GM10266 (cell line): ENCODE measurements around the gene CLASP2.
"Not testable (repeated sequence)": the region's sequence is repeated elsewhere in the genome, so short reads cannot be mapped to it uniquely, and the experiment has no call there.

Experiments used
- DNase-seq: peaks from one replicate; pipeline ENCODE4 v3.0.0; 2012; ENCODE audit errors: extremely low spot score
- TF ChIP-seq, protein P1 (sequence below): IDR thresholded peaks from 2 replicates; pipeline ENCODE4 v1.5.1; 2012; ENCODE audit warnings: mild to moderate bottlenecking, low read depth; ENCODE audit not compliant: control insufficient read depth, insufficient read depth; ENCODE audit errors: missing control alignments

The CLASP2 gene

DNA sequence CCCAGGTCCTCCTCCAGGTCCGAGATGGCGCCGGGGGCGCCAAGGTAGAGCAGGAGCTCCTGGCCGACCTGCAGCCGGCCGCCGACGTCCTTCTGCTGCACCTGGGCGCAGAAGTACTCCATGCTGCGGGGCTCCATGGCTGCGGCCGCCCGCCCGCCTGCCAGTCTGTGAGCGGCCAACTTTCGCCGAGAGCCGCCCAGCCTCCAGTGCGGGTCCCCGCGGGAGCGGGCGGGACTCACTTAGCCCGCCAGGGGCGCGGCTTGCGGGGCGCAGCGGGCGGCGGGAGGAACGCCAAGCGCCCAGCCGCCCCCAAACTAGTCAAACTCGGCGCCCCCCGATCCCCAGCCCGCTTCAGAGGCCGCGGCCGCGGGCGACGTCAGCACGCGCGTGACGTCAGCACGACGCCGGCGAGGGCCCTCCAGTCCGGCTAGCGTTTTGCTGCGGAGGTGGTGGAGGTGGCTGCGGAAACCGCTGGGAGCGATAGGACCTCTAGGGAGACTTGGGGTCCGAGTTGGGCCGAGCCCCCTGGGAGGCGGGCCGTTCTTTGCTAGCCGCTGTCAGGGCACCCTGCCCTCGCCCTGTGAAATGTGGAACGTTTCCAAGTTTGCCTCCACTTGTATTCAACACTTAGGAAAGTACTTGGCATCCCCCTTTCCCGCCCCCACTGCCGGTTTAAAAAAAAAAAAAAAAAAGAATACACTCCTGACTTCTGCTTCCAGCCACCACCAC is at the start of gene CLASP2:
TSS of gene CLASP2 (minus strand) at position 389 of the 729 bp plus-strand sequence. CDS start at position 137, 252 bp downstream.
- TF ChIP-seq, protein P1, sequence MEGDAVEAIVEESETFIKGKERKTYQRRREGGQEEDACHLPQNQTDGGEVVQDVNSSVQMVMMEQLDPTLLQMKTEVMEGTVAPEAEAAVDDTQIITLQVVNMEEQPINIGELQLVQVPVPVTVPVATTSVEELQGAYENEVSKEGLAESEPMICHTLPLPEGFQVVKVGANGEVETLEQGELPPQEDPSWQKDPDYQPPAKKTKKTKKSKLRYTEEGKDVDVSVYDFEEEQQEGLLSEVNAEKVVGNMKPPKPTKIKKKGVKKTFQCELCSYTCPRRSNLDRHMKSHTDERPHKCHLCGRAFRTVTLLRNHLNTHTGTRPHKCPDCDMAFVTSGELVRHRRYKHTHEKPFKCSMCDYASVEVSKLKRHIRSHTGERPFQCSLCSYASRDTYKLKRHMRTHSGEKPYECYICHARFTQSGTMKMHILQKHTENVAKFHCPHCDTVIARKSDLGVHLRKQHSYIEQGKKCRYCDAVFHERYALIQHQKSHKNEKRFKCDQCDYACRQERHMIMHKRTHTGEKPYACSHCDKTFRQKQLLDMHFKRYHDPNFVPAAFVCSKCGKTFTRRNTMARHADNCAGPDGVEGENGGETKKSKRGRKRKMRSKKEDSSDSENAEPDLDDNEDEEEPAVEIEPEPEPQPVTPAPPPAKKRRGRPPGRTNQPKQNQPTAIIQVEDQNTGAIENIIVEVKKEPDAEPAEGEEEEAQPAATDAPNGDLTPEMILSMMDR = no peak
- DNase-seq = peak; percentile 87

DNA sequence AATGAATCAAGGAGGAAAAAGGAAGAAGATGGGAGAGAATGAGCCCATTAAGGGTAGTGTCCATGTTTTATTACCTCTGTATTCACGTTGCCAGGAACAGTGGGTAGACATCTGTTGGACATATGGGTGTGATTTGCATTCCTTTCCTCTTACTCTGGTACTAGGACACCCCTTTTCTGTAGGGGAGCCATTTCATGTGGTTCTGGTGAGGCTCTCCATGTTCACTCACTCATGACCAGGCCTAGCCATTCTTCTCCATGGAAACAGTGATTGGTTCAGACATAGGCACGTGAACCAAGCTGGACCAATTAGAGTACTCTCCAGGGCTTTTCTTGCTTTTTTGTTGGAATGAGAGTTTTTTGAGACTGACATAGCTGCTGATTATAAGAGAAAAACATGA is 40.8 kb upstream of the CLASP2 start:
- TF ChIP-seq, protein P1 = no peak

DNA sequence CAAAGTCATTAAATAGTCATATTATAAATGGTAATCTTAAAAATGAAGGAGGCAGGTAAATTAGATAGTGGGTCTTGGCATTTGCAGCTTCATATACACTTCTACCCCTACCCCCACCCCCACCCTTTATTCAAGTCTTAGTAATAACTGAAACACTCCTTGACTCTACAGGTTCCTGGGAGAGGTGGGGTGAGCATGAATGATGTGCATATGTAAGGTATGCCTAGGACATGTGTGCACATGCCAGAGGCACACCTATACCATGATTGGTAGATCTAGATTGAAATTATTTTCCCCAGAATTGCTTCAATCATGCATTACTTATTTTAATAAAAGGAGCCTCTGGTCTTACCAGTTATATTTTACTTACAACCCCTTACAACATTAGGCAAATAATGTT is 40.2 kb upstream of the CLASP2 start:
- TF ChIP-seq, protein P1 = no peak
- DNase-seq = no peak

More for the DNA sequence above, 40.8 kb upstream of the CLASP2 start:
- no peak for DNase-seq

DNA sequence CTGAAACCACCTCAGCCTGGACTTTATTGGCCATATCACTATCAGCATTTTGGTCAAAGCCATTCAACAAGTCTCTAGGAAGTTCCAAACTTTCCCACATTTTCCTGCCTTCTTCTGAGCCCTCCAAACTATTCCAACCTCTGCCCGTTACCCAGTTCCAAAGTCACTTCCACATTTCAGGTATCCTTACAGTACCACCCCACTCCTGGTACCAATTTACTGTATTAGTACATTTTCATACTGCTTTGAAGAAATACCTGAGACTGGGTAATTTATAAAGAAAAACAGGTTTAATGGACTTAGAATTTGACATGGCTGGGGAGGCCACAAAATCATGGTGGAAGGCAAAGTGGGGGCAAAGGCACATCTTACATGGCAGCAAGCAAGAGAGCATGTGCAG is 36.3 kb upstream of the CLASP2 start:
- DNase-seq = not testable (repeated sequence)

DNA sequence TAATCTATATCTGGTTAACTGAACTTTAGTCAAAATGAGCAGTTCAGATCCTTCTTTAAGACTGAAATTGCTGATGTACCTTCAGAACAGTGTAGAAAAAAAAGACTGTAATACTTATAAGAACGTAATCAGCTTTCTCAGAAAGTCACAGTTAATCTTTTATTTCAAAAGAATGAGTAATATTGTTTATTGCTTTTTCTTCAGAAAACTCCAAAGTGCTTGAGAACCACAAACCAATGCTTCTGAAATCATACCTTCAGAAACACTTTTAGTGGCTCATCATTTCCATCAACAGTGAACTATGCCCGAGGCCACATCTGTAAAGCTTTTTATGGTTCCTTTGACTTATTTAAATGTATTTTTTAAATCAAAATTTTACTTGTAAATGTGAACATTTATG is 33.3 kb upstream of the CLASP2 start:
- DNase-seq = no peak

DNA sequence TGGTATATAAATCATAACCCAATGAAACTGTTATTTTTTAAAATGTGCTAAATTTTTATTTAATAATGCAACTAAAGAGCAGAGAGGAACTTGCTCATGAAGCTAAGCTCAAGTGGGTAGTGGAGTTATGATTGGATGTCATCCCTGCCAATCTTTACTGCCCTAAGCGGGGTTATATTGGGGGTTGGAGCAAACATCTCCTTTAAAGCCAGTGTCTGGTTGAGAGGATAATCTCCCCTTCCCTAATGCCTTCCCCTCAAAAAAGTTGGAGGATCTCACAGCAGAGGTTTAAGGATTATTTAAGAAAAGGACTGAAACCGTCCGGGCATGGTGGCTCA is 32.1 kb upstream of the CLASP2 start:
- TF ChIP-seq, protein P1 = no peak
- DNase-seq = no peak

More for the DNA sequence above, 33.3 kb upstream of the CLASP2 start:
- TF ChIP-seq, protein P1 = no peak

DNA sequence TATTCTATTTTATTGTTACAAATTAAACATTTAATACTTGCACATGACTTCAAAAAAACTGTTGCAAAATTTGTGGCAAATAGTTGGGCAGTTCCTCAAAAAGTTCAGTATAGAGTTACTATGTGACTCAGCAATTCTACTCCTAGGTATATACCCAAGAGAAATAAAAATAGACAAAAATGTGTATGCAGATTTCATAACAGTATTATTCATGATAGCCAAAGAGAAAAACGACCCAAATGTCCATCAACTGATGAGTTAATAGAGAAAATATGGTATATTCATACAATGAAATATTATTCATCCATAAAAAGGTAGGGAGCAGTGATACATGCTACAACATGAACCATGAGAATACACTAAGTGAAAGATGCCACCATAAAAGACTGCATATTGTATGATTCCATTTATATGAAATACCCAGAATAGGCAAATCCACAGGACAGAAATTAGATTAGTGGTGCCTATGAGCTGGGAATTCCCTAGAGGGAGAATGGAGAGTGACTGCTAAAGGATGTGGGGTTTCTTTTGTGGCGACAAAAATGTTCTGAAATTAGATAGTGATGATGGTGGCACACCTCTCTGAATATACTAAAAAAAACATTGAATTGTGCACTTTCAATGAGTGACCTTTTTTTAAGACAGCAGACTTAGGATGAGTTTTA is 31.6 kb upstream of the CLASP2 start:
- TF ChIP-seq, protein P1 = no peak
- no peak for DNase-seq
